Stimulated activated CD8-positive, alpha-beta memory T cell treated with anti-CD3 and anti-CD28 coated beads, Interleukin-4, amount 100 ng/mL, for 24 hours (primary cell): ENCODE results near the gene BRINP1.

Source experiments
- DNase-seq: peaks from one replicate; pipeline ENCODE4 v3.0.0-alpha.2; 2020; ENCODE audit warnings: low read depth

The BRINP1 gene

GRCh38 chr9:119339056-119339455 is 30.2 kb downstream of the BRINP1 start:
- no peak for DNase-seq

DNA sequence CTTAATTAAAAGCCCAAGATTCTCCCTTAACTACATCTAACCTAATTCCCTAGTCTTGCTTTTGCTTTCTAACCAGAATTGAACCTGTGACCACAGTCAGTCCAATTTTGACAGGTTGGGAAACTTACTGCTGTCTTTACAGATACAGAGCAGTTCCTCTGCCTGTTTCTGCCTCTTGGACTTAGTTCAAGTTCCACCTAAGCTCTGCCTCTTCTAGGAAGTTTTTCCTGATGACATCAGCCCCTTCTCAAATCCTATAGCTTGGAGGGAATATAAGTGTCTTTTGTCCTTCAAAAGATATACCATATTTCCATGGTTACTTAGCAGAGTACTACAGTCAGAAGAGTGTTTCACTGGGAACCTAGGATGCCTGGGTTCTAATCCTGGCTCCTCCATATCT is 31.7 kb downstream of the BRINP1 start:
- DNase-seq: no peak

- no peak for DNase-seq
Measured at GRCh38 chr9:119334745-119335144, 34.5 kb downstream of the BRINP1 start.

GRCh38 chr9:119333507-119334229 is 35.6 kb downstream of the BRINP1 start:
- no peak for DNase-seq

GRCh38 chr9:119332522-119332921 is 36.7 kb downstream of the BRINP1 start:
- no peak for DNase-seq

- DNase-seq: no peak
Measured at GRCh38 chr9:119322184-119322583, 47.1 kb downstream of the BRINP1 start.

GRCh38 chr9:119318371-119318770 is 50.9 kb downstream of the BRINP1 start:
- DNase-seq: no peak

- DNase-seq: no peak
Measured at GRCh38 chr9:119313846-119314245, 55.4 kb downstream of the BRINP1 start.

- no peak for DNase-seq
Measured at GRCh38 chr9:119310741-119311140, 58.5 kb downstream of the BRINP1 start.

DNA sequence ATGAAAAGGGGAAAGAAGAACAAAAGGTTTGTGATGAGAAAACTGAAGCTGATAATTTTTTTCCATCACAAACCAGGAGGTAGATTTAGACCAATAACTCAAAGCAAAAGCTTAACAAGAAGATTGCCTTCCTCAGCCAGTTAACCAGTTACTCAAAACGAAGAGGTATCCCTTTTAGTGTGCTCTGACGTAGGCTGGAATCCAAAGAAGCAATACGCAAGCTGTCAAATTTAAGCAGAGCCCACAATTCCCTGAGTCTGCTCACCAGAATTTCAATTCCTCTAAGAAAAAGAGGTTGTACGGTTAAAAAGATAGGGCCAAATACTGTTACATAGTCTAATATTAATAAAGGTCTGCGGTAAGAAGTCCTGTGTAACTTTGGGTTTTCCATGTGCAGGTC is 61.8 kb downstream of the BRINP1 start:
- DNase-seq: no peak

GRCh38 chr9:119304555-119304954 is 64.7 kb downstream of the BRINP1 start:
- no peak for DNase-seq

DNA sequence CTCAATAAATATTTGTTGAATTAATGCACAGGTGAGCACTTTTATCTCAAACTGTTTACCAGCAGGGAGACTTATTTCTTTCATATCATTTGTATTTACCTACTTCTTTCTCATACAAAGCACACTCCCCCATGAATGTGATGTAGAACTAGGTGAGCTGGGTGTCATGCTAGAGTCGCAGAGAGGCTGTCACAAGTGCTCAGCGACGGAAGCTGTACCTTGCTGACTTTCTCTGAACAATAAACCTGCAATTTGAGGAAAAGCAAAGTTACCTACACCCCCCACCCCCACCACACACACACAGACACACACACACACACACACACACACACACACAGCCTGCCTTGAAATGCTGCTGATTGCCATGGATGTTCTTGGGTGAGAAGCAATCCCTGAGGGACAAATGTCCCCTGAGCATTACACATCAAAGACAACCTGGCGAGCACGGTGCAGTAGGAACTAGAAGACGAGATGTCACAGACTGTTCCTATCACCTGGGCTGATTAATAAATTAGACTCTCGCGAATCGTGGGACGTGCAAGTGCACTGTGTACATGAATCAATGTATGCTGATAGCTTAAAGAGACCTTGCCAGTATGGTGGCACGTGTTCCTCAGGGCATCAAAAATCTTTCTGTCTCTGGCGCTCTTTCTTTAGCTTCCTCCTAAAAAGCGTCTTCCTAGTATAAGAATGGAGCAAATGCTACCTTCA is 66.1 kb downstream of the BRINP1 start:
- no peak for DNase-seq

GRCh38 chr9:119298076-119298853 is 71.0 kb downstream of the BRINP1 start:
- no peak for DNase-seq

DNA sequence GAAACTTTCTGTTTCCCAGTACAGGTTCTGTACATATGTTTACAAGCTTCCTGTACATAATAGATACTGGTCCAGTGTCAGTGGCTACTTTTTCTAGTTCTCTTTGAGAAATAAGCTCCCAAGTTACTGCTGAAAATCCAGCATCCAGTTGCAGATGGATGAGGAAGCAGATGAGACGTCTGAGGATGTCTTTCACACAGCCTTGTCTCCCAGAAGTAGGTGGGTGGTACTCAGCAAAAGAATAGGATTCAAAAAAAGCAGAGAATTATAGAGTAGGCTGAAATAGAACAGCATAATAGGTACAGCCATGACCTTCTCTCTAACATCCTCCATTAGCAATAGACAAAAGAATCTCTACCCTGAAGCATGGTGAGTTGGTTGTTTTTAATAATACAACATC is 77.7 kb downstream of the BRINP1 start:
- no peak for DNase-seq

DNA sequence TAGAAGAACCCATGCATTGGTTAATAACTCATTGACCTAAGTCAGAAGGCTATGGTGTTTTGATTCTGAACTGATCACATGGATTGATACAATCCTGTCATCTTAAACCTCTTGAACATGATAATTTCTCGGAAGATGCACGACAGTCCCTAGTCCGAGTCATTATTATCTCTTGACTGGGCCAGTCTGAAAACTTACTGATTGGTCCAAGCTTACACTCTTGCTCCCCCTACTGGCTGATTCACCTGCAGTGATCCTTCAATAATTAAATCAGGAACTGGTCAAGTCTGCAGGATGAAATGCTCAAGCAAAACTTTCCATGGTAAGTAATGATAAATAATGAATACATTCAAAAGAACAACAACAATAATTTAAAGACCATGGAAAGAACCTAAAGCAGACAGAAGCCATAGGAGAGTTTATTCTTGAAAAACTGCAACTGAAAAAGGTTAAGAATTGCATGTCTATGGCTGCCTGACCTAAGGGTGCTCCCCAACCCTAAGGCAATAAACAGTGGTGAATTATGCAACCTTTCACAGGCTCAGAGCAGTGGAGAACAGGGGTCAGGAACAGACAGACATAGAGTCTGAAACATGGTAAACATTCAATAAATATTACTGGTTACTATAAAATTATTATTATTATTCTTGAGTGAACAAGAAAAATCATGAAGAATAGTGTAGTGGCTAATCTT is 79.3 kb downstream of the BRINP1 start:
- no peak for DNase-seq

DNA sequence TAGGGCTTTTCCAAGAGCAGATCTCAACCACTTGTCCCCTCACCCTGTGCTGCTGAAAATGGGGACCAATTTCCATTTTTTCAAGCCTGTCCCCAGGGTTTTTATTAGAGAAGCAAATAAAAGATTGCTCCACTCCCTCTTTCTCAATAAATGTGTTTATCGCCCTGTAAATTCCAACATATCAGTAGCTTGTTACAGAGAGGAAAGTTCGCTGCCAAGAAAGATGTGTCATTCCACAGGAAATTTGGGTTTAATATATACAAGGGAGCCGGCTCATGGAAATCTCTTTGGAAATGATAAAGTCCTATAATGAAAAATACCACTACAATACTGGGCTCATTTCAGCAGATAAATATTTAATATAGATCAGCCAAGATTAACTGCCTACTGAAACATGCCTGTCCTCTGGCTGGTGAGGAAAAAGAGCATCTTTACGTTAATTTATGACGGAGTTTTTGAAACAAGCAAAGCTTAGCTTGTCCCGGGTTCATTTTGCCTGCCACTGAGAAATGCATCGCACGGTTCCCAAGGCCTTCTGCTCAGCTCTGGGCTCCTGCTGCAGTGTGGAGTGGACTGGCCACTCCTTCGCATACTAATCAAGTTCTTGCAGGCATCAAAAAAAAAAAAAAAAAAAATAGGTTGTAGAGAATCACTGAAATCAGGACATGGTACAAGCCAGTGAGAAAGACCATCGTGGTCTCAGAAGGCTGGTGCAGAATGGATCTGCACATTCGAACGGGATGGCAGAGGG is 84.5 kb downstream of the BRINP1 start:
- no peak for DNase-seq

DNA sequence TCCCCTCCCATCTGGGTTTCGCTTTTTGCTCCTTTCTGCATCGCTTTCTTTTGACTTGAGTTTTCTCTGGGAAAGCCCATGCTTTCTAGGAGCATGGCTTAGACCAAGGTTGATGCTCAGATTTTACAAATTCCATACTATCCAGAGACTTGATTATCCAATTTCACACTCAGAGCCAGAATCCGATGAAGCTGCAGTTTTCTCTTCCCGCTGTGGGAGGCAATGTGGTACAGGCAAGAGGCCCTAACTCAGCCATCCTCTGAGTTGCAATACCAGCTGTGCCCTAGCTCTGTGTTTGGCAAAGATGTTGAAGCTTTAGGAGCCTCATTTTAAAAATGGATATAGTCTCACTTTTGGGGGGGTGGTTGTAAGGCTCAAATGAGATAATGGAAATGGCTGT is 85.1 kb downstream of the BRINP1 start:
- DNase-seq: no peak

- DNase-seq: no peak
Measured at GRCh38 chr9:119283078-119283794, 86.0 kb downstream of the BRINP1 start.

DNA sequence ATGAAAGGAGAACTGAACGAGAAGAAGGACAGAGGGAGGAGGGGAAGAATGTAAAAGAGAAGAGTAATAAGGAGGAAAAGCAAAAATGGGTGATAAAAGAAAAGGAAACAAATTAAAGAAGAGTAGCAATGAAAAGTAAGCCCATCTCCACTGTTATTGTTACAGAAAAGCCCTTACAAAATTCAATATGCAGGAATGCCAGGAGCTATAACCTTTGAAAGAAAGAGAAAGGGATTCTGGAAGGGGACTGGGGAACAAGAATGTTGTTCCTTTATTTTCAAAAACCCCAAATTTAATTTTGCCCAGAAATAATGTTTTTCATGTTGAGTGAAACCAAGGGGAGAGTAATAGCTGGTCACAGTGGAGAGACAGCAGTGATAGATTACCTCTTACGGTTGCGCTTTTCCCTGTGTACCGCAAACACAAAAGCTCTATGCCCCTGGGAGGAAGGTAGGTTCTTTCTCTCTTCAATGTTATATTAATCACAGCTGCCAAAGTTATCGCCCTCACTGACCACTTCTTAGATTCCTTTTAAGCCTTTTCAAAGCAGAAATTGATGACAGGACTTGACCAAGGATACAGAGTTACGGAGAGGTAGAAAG is 86.7 kb downstream of the BRINP1 start:
- no peak for DNase-seq

GRCh38 chr9:119280740-119281485 is 88.3 kb downstream of the BRINP1 start:
- no peak for DNase-seq
